MM.1S (cell line): ENCODE results near the gene RIC1.

Experiments
- DNase-seq: peaks from one replicate; pipeline ENCODE4 v3.0.0-alpha.2; 2015
- H2AFZ ChIP-seq: fragments of 300-600 bp; sonication (generic); 2 replicates; pipeline ENCODE4 v1.6.0; 2016; ENCODE audit warnings: antibody characterized with exemption, low read length
- H3F3A ChIP-seq: fragments of 300-600 bp; sonication (generic); 2 replicates; pipeline ENCODE4 v1.6.1; 2016; ENCODE audit warnings: mild to moderate bottlenecking, antibody characterized with exemption, low read length, moderate library complexity, mixed read lengths; ENCODE audit not compliant: insufficient read depth
- H3K27ac ChIP-seq: fragments of 300-600 bp; sonication (generic); 2 replicates; pipeline ENCODE4 v1.5.1; 2016; ENCODE audit warnings: mild to moderate bottlenecking, low read length
- H3K27me3 ChIP-seq: fragments of 300-600 bp; sonication (generic); replicated peaks from 2 replicates; pipeline ENCODE4 v1.6.0; 2016; ENCODE audit warnings: low read length; ENCODE audit not compliant: insufficient read depth
- H3K36me3 ChIP-seq: fragments of 300-600 bp; sonication (generic); replicated peaks from 2 replicates; pipeline ENCODE4 v1.6.1; 2016; ENCODE audit warnings: mild to moderate bottlenecking, low read length, mixed read lengths; ENCODE audit not compliant: insufficient read depth
- H3K4me1 ChIP-seq: fragments of 300-600 bp; sonication (generic); 2 replicates; pipeline ENCODE4 v1.6.1; 2016; ENCODE audit warnings: low read length, mixed read lengths
- H3K4me2 ChIP-seq: fragments of 300-600 bp; sonication (generic); 2 replicates; pipeline ENCODE4 v1.6.0; 2016; ENCODE audit warnings: low read depth, low read length
- H3K4me3 ChIP-seq: fragments of 300-600 bp; sonication (generic); 2 replicates; pipeline ENCODE4 v1.5.1; 2016; ENCODE audit warnings: low read length, mixed read lengths
- H3K79me2 ChIP-seq: fragments of 300-600 bp; sonication (generic); 2 replicates; pipeline ENCODE4 v1.6.1; 2016; ENCODE audit warnings: mixed run types, low read length, mixed read lengths
- H3K9ac ChIP-seq: fragments of 300-600 bp; sonication (generic); 2 replicates; pipeline ENCODE4 v1.6.1; 2016; ENCODE audit warnings: low read length, mixed read lengths
- H3K9me2 ChIP-seq: fragments of 300-600 bp; sonication (generic); replicated peaks from 2 replicates; pipeline ENCODE4 v1.6.1; 2016; ENCODE audit warnings: mild to moderate bottlenecking, low read length, mixed read lengths; ENCODE audit not compliant: insufficient read depth
- H3K9me3 ChIP-seq: fragments of 300-600 bp; sonication (generic); replicated peaks from 2 replicates; pipeline ENCODE4 v1.6.1; 2016; ENCODE audit warnings: mild to moderate bottlenecking, low read length, mixed read lengths; ENCODE audit not compliant: insufficient read depth
- H4K20me1 ChIP-seq: fragments of 300-600 bp; sonication (generic); 2 replicates; pipeline ENCODE4 v1.6.1; 2016; ENCODE audit warnings: mild to moderate bottlenecking, low read length, moderate library complexity, mixed read lengths; ENCODE audit not compliant: insufficient read depth
- CTCF ChIP-seq: fragments of 300-600 bp; sonication (generic); IDR thresholded peaks from 2 replicates; pipeline ENCODE4 v1.5.1; 2016; ENCODE audit warnings: antibody characterized with exemption, low read length, mixed read lengths
- EZH2 ChIP-seq: fragments of 300-600 bp; sonication (generic); optimal IDR thresholded peaks from 2 replicates; pipeline ENCODE3; 2017; ENCODE audit warnings: low read depth, mild to moderate bottlenecking, antibody characterized with exemption, low read length, mixed read lengths
- EZH2phosphoT487 ChIP-seq: fragments of 300-600 bp; sonication (generic); IDR thresholded peaks from 2 replicates; pipeline ENCODE4 v1.6.1; 2018; ENCODE audit warnings: antibody characterized with exemption, low read length

The RIC1 gene

GRCh38 chr9:5629312-5630080, 589 bp downstream of the RIC1 start:
- 0 out of 2 replicates have a peak, but pooled peaks cover 3% of the 10 kb centered on the region for H4K20me1 ChIP-seq
- no peaks in the 10 kb centered on the region for H3K9me3 ChIP-seq
- H3F3A ChIP-seq: peaks cover 27% of the 10 kb centered on the region
- no peaks in the 10 kb centered on the region for H3K36me3 ChIP-seq
- DNase-seq: peak; percentile 51
- H3K9ac ChIP-seq: peak overlapping the region; percentile 90
- H3K4me1 ChIP-seq: peaks cover 22% of the 10 kb centered on the region
- H3K9me2 ChIP-seq: no peaks in the 10 kb centered on the region
- no peak for TF ChIP-seq CTCF
- TF ChIP-seq EZH2: no peak
- TF ChIP-seq EZH2phosphoT487: no peak
- H3K27ac ChIP-seq: peak overlapping the region; percentile 89
- peak overlapping the region; percentile 97 for H3K4me2 ChIP-seq
- H2AFZ ChIP-seq: peak overlapping the region; percentile 21
- no peaks in the 10 kb centered on the region for H3K27me3 ChIP-seq
- peaks cover 77% of the 10 kb centered on the region for H3K79me2 ChIP-seq
- peak overlapping the region; percentile 87 for H3K4me3 ChIP-seq

- Histone ChIP-seq H3K9me2 (no peaks in the 10 kb centered on the region), H3F3A (peaks cover 27% of the 10 kb centered on the region), H3K9me3 (no peaks in the 10 kb centered on the region), H3K27me3 (no peaks in the 10 kb centered on the region), H3K4me2 (peak overlapping the region; percentile 97), H4K20me1 (0 out of 2 replicates have a peak, but pooled peaks cover 3% of the 10 kb centered on the region), H3K9ac (peak overlapping the region; percentile 90), H2AFZ (peak overlapping the region; percentile 21), H3K27ac (peak overlapping the region; percentile 89), H3K36me3 (no peaks in the 10 kb centered on the region), H3K4me1 (peaks cover 22% of the 10 kb centered on the region), H3K79me2 (peaks cover 77% of the 10 kb centered on the region), H3K4me3 (peak overlapping the region; percentile 87)
- TF ChIP-seq EZH2phosphoT487 (no peak), CTCF (no peak), EZH2 (no peak)
- peak; percentile 12 for DNase-seq
These were observed 1.2 kb downstream of the RIC1 start for GRCh38 chr9:5630081-5630507.

GRCh38 chr9:5631026-5631425, 2.1 kb downstream of the RIC1 start:
- H2AFZ ChIP-seq: no peak overlapping the region
- peaks cover 24% of the 10 kb centered on the region for H3F3A ChIP-seq
- 0 out of 2 replicates have a peak, but pooled peaks cover 3% of the 10 kb centered on the region for H4K20me1 ChIP-seq
- peak overlapping the region; percentile 97 for H3K4me2 ChIP-seq
- H3K27ac ChIP-seq: no peak overlapping the region
- peaks cover 77% of the 10 kb centered on the region for H3K79me2 ChIP-seq
- H3K4me3 ChIP-seq: peak overlapping the region; percentile 87
- no peak for DNase-seq
- TF ChIP-seq EZH2phosphoT487 (no peak), CTCF (no peak), EZH2 (no peak)
- H3K9me3 ChIP-seq: no peaks in the 10 kb centered on the region
- H3K36me3 ChIP-seq: no peaks in the 10 kb centered on the region
- H3K9me2 ChIP-seq: no peaks in the 10 kb centered on the region
- peaks cover 20% of the 10 kb centered on the region for H3K4me1 ChIP-seq
- 0 out of 2 replicates have a peak overlapping the region, but pooled peaks have one; percentile 1 for H3K9ac ChIP-seq
- H3K27me3 ChIP-seq: no peaks in the 10 kb centered on the region
